GM12878 (cell line): ENCODE data around the gene PI4KA. TPM values are rescaled to one million over a fixed set of nuclear protein-coding genes. Genes with fewer than 3 reads are reported as not detected.

ENCODE experiments used
- ATAC-seq: fragments of 200-7000 bp; cut with Tn5 transposase; 3 replicates; pipeline ENCODE4 v1.9.1; 2020; ENCODE audit warnings: mild to moderate bottlenecking, moderate library complexity
- BruUV-seq: library from RNA; stranded (reverse); fragments of 400-500 nt; replicated peaks from 2 replicates; lab custom pipeline; 2021; lab: Mats Ljungman, UMichigan
- CTCF ChIA-PET: fragments of 300-600 bp; sonication (Branson Sonifier 250); formaldehyde crosslinking; extraction: SDS; loops from one replicate; lab custom pipeline; 2021; ENCODE audit warnings: inconsistent platforms; lab: Yijun Ruan, JAX
- POLR2A ChIA-PET: fragments of 350-600 bp; formaldehyde crosslinking; extraction: SDS; loops from one replicate; lab custom pipeline; 2021; ENCODE audit warnings: inconsistent platforms; lab: Charles Lee
- RAD21 ChIA-PET: fragments of 300-600 bp; sonication (Branson Sonifier 250); formaldehyde crosslinking; loops from one replicate; lab custom pipeline; 2023; ENCODE audit warnings: antibody characterized with exemption; ENCODE audit not compliant: unreplicated experiment; lab: Charles Lee
- SMC1A ChIA-PET: fragments of 300-600 bp; sonication (Branson Sonifier 250); formaldehyde crosslinking; loops from one replicate; lab custom pipeline; 2023; ENCODE audit not compliant: unreplicated experiment, uncharacterized antibody; lab: Charles Lee
- DNase-seq: peaks from one replicate; pipeline ENCODE4 v3.0.0-alpha.2; 2011; ENCODE audit warnings: low read depth, low spot score
- FAIRE-seq: peaks from 3 replicates; lab custom pipeline; 2011; peaks lifted over from hg19 to GRCh38; lab: Jason Lieb, UNC
- H2AFZ ChIP-seq: 2 replicates; pipeline ENCODE4 v1.6.0; 2011; ENCODE audit warnings: low read depth, low read length, control low read depth; ENCODE audit not compliant: control insufficient read depth
- H3K27ac ChIP-seq: 2 replicates; pipeline ENCODE4 v1.5.1; 2011; ENCODE audit warnings: control low read depth; ENCODE audit not compliant: control insufficient read depth, insufficient read depth
- H3K27me3 ChIP-seq, 2 experiments: replicated peaks in 1 of 2; 2 replicates each; pipeline versions ENCODE4 v1.6.0 to v1.6.1; 2011; ENCODE audit warnings: low read length in 1 of 2; ENCODE audit not compliant: control insufficient read depth in 2 of 2, insufficient read depth in 2 of 2
- H3K36me3 ChIP-seq, 2 experiments: 2 replicates each; pipeline ENCODE4 v1.5.1; 2011; ENCODE audit warnings: low read length in 1 of 2; ENCODE audit not compliant: control insufficient read depth in 2 of 2, insufficient read depth in 2 of 2
- H3K4me1 ChIP-seq: 2 replicates; pipeline ENCODE4 v1.6.1; 2011; ENCODE audit warnings: mild to moderate bottlenecking, low read length, moderate library complexity, mixed read lengths; ENCODE audit not compliant: control insufficient read depth, insufficient read depth
- H3K4me2 ChIP-seq: 2 replicates; pipeline ENCODE4 v1.6.0; 2011; ENCODE audit warnings: control low read depth; ENCODE audit not compliant: control insufficient read depth, insufficient read depth
- H3K4me3 ChIP-seq: fragments of 200-600 bp; sonication (generic); 2 replicates; pipeline ENCODE4 v1.5.1; 2016
- H3K79me2 ChIP-seq: 2 replicates; pipeline ENCODE4 v1.6.0; 2011; ENCODE audit warnings: low read length; ENCODE audit not compliant: control insufficient read depth, insufficient read depth
- H3K9ac ChIP-seq: 2 replicates; pipeline ENCODE4 v1.8.0; 2011; ENCODE audit warnings: low read length, control low read depth, mixed read lengths; ENCODE audit not compliant: control insufficient read depth, insufficient read depth
- H3K9me3 ChIP-seq: replicated peaks from 3 replicates; pipeline ENCODE4 v1.5.1; 2011; ENCODE audit warnings: mild to moderate bottlenecking, low read length; ENCODE audit not compliant: control insufficient read depth, insufficient read depth
- H4K20me1 ChIP-seq: 2 replicates; pipeline ENCODE4 v1.6.0; 2011; ENCODE audit not compliant: control insufficient read depth, insufficient read depth
- CUX1 ChIP-seq: IDR thresholded peaks from 2 replicates; pipeline ENCODE4 v1.6.1; 2012; ENCODE audit warnings: improper control_type of control experiment, low read depth, low read length; ENCODE audit not compliant: insufficient replicate concordance
- ESRRA ChIP-seq: IDR thresholded peaks from 2 replicates; pipeline ENCODE4 v1.6.1; 2012; ENCODE audit warnings: mild to moderate bottlenecking, low read length, improper control_type of control experiment
- GATAD2B ChIP-seq: fragments of 450-650 bp; conservative IDR thresholded peaks from 2 replicates; pipeline ENCODE4 v1.6.1; 2017; ENCODE audit warnings: low read depth, mild to moderate bottlenecking, moderate library complexity
- NFXL1 ChIP-seq: fragments of 450-650 bp; IDR thresholded peaks from 2 replicates; pipeline ENCODE4 v1.6.1; 2017; ENCODE audit warnings: antibody characterized with exemption, mild to moderate bottlenecking, borderline replicate concordance
- RB1 ChIP-seq: fragments of 450-650 bp; formaldehyde crosslinking; IDR thresholded peaks from 2 replicates; pipeline ENCODE4 v1.6.1; 2017; ENCODE audit warnings: mild to moderate bottlenecking, borderline replicate concordance
- RFX5 ChIP-seq: IDR thresholded peaks from 2 replicates; pipeline ENCODE4 v1.6.1; 2011; ENCODE audit warnings: low read depth, low read length, improper control_type of control experiment
- ZBTB40 ChIP-seq: fragments of 450-650 bp; IDR thresholded peaks from 2 replicates; pipeline ENCODE4 v1.6.1; 2016; ENCODE audit warnings: mild to moderate bottlenecking, moderate library complexity, borderline replicate concordance
- WGBS: methylation state at CpG from one replicate; pipeline ENCODE4 v1.1.6; 2016; ENCODE audit warnings: low lambda C conversion rate; ENCODE audit not compliant: insufficient replicate concordance, insufficient coverage; ENCODE audit errors: missing lambda C conversion rate; 5-methylcytosine and 5-hydroxymethylcytosine counted together
- in situ Hi-C: fragments of 300-500 bp; cut with MboI; formaldehyde crosslinking; loops from 9 replicates; pipeline ENCODE4 v1.14.3; 2018; ENCODE audit warnings: mixed read lengths
- intact Hi-C: fragments of 100-400 bp; cut with micrococcal nuclease; formaldehyde crosslinking; loops from one replicate; pipeline ENCODE4 v1.14.2; 2022; ENCODE audit not compliant: unreplicated experiment
- polyA plus RNA-seq, 11 experiments: library from polyadenylated mRNA; depleted of rRNA in 4 of 11; unstranded in 6 of 11; stranded (reverse) in 5 of 11; fragments of >200 nt; fragmentation: Nextera tagmentation in 4 of 11; fragmentation: Illumina TruSeq in 1 of 11; extraction: Ambion mirVana in 4 of 11; extraction: Trizol in 1 of 11; gene quantifications; 1 replicate in 1 of 11; 2 replicates in 10 of 11; pipeline versions ENCODE4 v1.2.1 to v1.2.3, GENCODE V29; 2011 to 2016; ENCODE audit warnings: inconsistent platforms in 2 of 11, missing spikeins in 2 of 11, low read depth in 1 of 11
- total RNA-seq, 4 experiments: library from RNA; depleted of rRNA in 3 of 4; stranded (reverse); fragments of >200 nt in 3 of 4; fragmentation: Illumina TruSeq in 1 of 4; extraction: Trizol in 1 of 4; gene quantifications; 2 replicates each; pipeline versions ENCODE4 v1.2.1 to v1.2.3, GENCODE V29; 2013 to 2021
- TF ChIP-seq, protein P1 (sequence below): IDR thresholded peaks from 2 replicates; pipeline ENCODE4 v1.6.1; 2012; ENCODE audit warnings: mild to moderate bottlenecking, low read depth, low read length

Gene PI4KA
- total and polyA plus RNA-seq, 10 of the 15 experiments (the other 5 are each of a cell fraction or from before 2014, with no cell fraction given): 4.2 to 78.4 (median 42.1) TPM

- ChIA-PET CTCF (no interaction called here), RAD21 (no interaction called here), SMC1A (interaction anchor here (0.6 to 1.0 kb wide), 2 partner anchors 9 to 921 kb away, joined by 3 read pairs; no protein-coding TSS in a partner anchor), POLR2A (no interaction called here)
- FAIRE-seq (no peak), DNase-seq (no peak), ATAC-seq (no peak)
- no peak overlapping the region for H2AFZ ChIP-seq
- H3K9me3 ChIP-seq: no peaks in the 10 kb centered on the region
- no peaks in the 10 kb centered on the region for H4K20me1 ChIP-seq
- intact Hi-C loops (no loop called here), in situ Hi-C loops (no loop called here)
- 51% methylated on average over 7 of the region's 7 CpGs for WGBS
- no peaks in the 10 kb centered on the region for H3K27me3 ChIP-seq
- no peak overlapping the region for H3K4me3 ChIP-seq
- no peak overlapping the region for H3K9ac ChIP-seq
- no peaks in the 10 kb centered on the region for H3K36me3 ChIP-seq
- H3K27ac ChIP-seq: no peak overlapping the region
- H3K4me2 ChIP-seq: no peak overlapping the region
- BruUV-seq: no TSS peak
- H3K79me2 ChIP-seq: no peaks in the 10 kb centered on the region
- no peaks in the 10 kb centered on the region for H3K4me1 ChIP-seq
- TF ChIP-seq GATAD2B (no peak), NFXL1 (no peak), ZBTB40 (no peak), CUX1 (no peak), ESRRA (no peak), RB1 (no peak), RFX5 (no peak)
- TF ChIP-seq, protein P1, sequence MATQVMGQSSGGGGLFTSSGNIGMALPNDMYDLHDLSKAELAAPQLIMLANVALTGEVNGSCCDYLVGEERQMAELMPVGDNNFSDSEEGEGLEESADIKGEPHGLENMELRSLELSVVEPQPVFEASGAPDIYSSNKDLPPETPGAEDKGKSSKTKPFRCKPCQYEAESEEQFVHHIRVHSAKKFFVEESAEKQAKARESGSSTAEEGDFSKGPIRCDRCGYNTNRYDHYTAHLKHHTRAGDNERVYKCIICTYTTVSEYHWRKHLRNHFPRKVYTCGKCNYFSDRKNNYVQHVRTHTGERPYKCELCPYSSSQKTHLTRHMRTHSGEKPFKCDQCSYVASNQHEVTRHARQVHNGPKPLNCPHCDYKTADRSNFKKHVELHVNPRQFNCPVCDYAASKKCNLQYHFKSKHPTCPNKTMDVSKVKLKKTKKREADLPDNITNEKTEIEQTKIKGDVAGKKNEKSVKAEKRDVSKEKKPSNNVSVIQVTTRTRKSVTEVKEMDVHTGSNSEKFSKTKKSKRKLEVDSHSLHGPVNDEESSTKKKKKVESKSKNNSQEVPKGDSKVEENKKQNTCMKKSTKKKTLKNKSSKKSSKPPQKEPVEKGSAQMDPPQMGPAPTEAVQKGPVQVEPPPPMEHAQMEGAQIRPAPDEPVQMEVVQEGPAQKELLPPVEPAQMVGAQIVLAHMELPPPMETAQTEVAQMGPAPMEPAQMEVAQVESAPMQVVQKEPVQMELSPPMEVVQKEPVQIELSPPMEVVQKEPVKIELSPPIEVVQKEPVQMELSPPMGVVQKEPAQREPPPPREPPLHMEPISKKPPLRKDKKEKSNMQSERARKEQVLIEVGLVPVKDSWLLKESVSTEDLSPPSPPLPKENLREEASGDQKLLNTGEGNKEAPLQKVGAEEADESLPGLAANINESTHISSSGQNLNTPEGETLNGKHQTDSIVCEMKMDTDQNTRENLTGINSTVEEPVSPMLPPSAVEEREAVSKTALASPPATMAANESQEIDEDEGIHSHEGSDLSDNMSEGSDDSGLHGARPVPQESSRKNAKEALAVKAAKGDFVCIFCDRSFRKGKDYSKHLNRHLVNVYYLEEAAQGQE: no peak
These were observed 45.7 kb upstream of the PI4KA start for GRCh38 chr22:20904008-20904979.
